OCI-LY1 (cell line): ENCODE measurements around the gene OR8D4.
"Not testable (repeated sequence)": the region's sequence is repeated elsewhere in the genome, so short reads cannot be mapped to it uniquely, and the experiment has no call there.

ENCODE experiments used
- EZH2 ChIP-seq: fragments of 200-600 bp; sonication (generic), shearing (Covaris generic); IDR thresholded peaks from 2 replicates; pipeline ENCODE4 v1.8.0; 2017; ENCODE audit warnings: borderline replicate concordance, mixed run types, mild to moderate bottlenecking, antibody characterized with exemption, low read length, moderate library complexity, mixed read lengths
- TF ChIP-seq, protein P1 (sequence below): fragments of 200-600 bp; sonication (generic), shearing (Covaris generic); IDR thresholded peaks from 2 replicates; pipeline ENCODE4 v1.5.1; 2017; ENCODE audit warnings: mild to moderate bottlenecking, antibody characterized with exemption, low read length, moderate library complexity, mixed read lengths

- TF ChIP-seq, protein P1, sequence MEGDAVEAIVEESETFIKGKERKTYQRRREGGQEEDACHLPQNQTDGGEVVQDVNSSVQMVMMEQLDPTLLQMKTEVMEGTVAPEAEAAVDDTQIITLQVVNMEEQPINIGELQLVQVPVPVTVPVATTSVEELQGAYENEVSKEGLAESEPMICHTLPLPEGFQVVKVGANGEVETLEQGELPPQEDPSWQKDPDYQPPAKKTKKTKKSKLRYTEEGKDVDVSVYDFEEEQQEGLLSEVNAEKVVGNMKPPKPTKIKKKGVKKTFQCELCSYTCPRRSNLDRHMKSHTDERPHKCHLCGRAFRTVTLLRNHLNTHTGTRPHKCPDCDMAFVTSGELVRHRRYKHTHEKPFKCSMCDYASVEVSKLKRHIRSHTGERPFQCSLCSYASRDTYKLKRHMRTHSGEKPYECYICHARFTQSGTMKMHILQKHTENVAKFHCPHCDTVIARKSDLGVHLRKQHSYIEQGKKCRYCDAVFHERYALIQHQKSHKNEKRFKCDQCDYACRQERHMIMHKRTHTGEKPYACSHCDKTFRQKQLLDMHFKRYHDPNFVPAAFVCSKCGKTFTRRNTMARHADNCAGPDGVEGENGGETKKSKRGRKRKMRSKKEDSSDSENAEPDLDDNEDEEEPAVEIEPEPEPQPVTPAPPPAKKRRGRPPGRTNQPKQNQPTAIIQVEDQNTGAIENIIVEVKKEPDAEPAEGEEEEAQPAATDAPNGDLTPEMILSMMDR: not testable (repeated sequence)
- not testable (repeated sequence) for TF ChIP-seq EZH2
Measured at GRCh38 chr11:123867795-123868194, 34.2 kb upstream of the OR8D4 start.
